Cardiac muscle cell (in vitro differentiated cells and primary cell): Measurements from ENCODE around the gene SH2D7. TPM values are rescaled to one million over a fixed set of nuclear protein-coding genes. Genes with fewer than 3 reads are reported as not detected.
A peak's percentile ranks its signal among the peaks of the same experiment; 100 is the strongest.

Source experiments
- DNase-seq, 2 donors: peaks; one replicate each; pipeline versions ENCODE4 v3.0.0 to v3.0.0-alpha.2; 2010 to 2017; ENCODE audit warnings: low read depth in 1 of 2, low spot score in 1 of 2
- H3K27ac ChIP-seq: fragments of 200-600 bp; sonication (generic); 2 replicates; pipeline ENCODE4 v1.5.1; 2016
- H3K27me3 ChIP-seq: fragments of 200-600 bp; sonication (generic); 2 replicates; pipeline ENCODE4 v1.6.0; 2016; ENCODE audit warnings: control low read depth
- H3K36me3 ChIP-seq: fragments of 200-600 bp; sonication (generic); 2 replicates; pipeline ENCODE4 v1.5.1; 2016; ENCODE audit warnings: control low read depth
- H3K4me1 ChIP-seq: fragments of 200-600 bp; sonication (generic); 2 replicates; pipeline ENCODE4 v1.8.1; 2017; ENCODE audit warnings: low read depth, mild to moderate bottlenecking, mixed run types
- H3K4me3 ChIP-seq: fragments of 200-600 bp; sonication (generic); 2 replicates; pipeline ENCODE4 v1.5.1; 2016; ENCODE audit warnings: mild to moderate bottlenecking
- H3K9me3 ChIP-seq: fragments of 200-600 bp; sonication (generic); 2 replicates; pipeline ENCODE4 v1.5.1; 2017; ENCODE audit warnings: low read depth, mild to moderate bottlenecking, control low read depth
- CTCF ChIP-seq: IDR thresholded peaks from 2 replicates; pipeline ENCODE4 v1.5.1; 2012; ENCODE audit warnings: low read depth, mild to moderate bottlenecking, low read length
- polyA plus RNA-seq: library from polyadenylated mRNA; unstranded; fragments of >200 nt; fragmentation: Nextera tagmentation; extraction: Ambion mirVana; gene quantifications from 2 replicates; pipeline ENCODE4 v1.2.1, GENCODE V29; 2016
- total RNA-seq: library from RNA; depleted of rRNA; stranded (reverse); fragments of >200 nt; gene quantifications from 2 replicates; pipeline ENCODE4 v1.2.3, GENCODE V29; 2016

The SH2D7 gene
- total and polyA plus RNA-seq, 2 experiments from 2014 or later = 0.98 TPM; not detected in 1

- DNase-seq = no peak
- no peak for TF ChIP-seq CTCF
These were observed 9.6 kb upstream of the SH2D7 start for GRCh38 chr15:78082743-78083110.

GRCh38 chr15:78083186-78083585 is 9.2 kb upstream of the SH2D7 start:
- H3K36me3 ChIP-seq = no peaks in the 10 kb centered on the region
- TF ChIP-seq CTCF = no peak
- no peak overlapping the region for H3K27ac ChIP-seq
- H3K27me3 ChIP-seq = no peaks in the 10 kb centered on the region
- peaks cover 6% of the 10 kb centered on the region for H3K4me1 ChIP-seq
- no peaks in the 10 kb centered on the region for H3K9me3 ChIP-seq
- H3K4me3 ChIP-seq = no peak overlapping the region
- DNase-seq = no peak

More at GRCh38 chr15:78082743-78083110, 9.6 kb upstream of the SH2D7 start:
- H3K27ac ChIP-seq = no peak overlapping the region
- no peaks in the 10 kb centered on the region for H3K9me3 ChIP-seq
- no peaks in the 10 kb centered on the region for H3K27me3 ChIP-seq
- H3K36me3 ChIP-seq = no peaks in the 10 kb centered on the region
- no peak overlapping the region for H3K4me3 ChIP-seq
- peaks cover 6% of the 10 kb centered on the region for H3K4me1 ChIP-seq

- H3K4me1 ChIP-seq = peaks cover 6% of the 10 kb centered on the region
- TF ChIP-seq CTCF = no peak
- no peak overlapping the region for H3K27ac ChIP-seq
- no peaks in the 10 kb centered on the region for H3K27me3 ChIP-seq
- H3K9me3 ChIP-seq = no peaks in the 10 kb centered on the region
- no peak overlapping the region for H3K4me3 ChIP-seq
- DNase-seq = no peak
- H3K36me3 ChIP-seq = no peaks in the 10 kb centered on the region
These were observed 8.5 kb upstream of the SH2D7 start for GRCh38 chr15:78083687-78084448.

- H3K9me3 ChIP-seq = no peaks in the 10 kb centered on the region
- H3K4me1 ChIP-seq = peaks cover 4% of the 10 kb centered on the region
- H3K27me3 ChIP-seq = no peaks in the 10 kb centered on the region
- DNase-seq = no peak
- H3K4me3 ChIP-seq = no peak overlapping the region
- H3K27ac ChIP-seq = no peak overlapping the region
- H3K36me3 ChIP-seq = no peaks in the 10 kb centered on the region
- TF ChIP-seq CTCF = no peak
These were observed 8.0 kb upstream of the SH2D7 start for GRCh38 chr15:78084449-78084750.

- DNase-seq = peak in 1 of 2 donors; percentile 85
- no peak for TF ChIP-seq CTCF
- H3K27me3 ChIP-seq = no peaks in the 10 kb centered on the region
- no peak overlapping the region for H3K4me3 ChIP-seq
- no peaks in the 10 kb centered on the region for H3K4me1 ChIP-seq
- H3K9me3 ChIP-seq = no peaks in the 10 kb centered on the region
- no peaks in the 10 kb centered on the region for H3K36me3 ChIP-seq
- no peak overlapping the region for H3K27ac ChIP-seq
These were observed 6.4 kb upstream of the SH2D7 start for GRCh38 chr15:78085928-78086327.
